WTC11 (cell line): Measurements from ENCODE around the gene CLIP3. TPM values are rescaled to one million over a fixed set of nuclear protein-coding genes. Genes with fewer than 3 reads are reported as not detected.

Experiments used
- ATAC-seq: fragments of 200-7000 bp; cut with Tn5 transposase; 2 replicates; pipeline ENCODE4 v1.10.0; 2021; ENCODE audit warnings: mild to moderate bottlenecking, moderate library complexity
- CTCF ChIA-PET: fragments of 300-600 bp; sonication (Branson Sonifier 250); formaldehyde crosslinking; loops from one replicate; lab custom pipeline; 2021; ENCODE audit warnings: antibody characterized with exemption; lab: Charles Lee
- POLR2A ChIA-PET: fragments of 350-600 bp; sonication (Branson Sonifier 250); formaldehyde crosslinking; loops from one replicate; lab custom pipeline; 2021; ENCODE audit warnings: antibody characterized with exemption; lab: Charles Lee
- DNase-seq: peaks from one replicate; pipeline ENCODE4 v3.0.0; 2021; ENCODE audit warnings: low spot score
- H3K27ac Mint-ChIP-seq: 2 replicates; pipeline ENCODE4 v1.8.0; 2021; ENCODE audit warnings: mixed read lengths
- H3K27me3 Mint-ChIP-seq: 2 replicates; pipeline ENCODE4 v1.8.0; 2021; ENCODE audit warnings: low read depth, mild to moderate bottlenecking, moderate library complexity, mixed read lengths
- H3K36me3 Mint-ChIP-seq: 2 replicates; pipeline ENCODE4 v1.8.0; 2021; ENCODE audit warnings: mixed read lengths
- H3K4me1 Mint-ChIP-seq: 2 replicates; pipeline ENCODE4 v1.8.0; 2022; ENCODE audit warnings: mixed read lengths
- H3K4me3 Mint-ChIP-seq: 2 replicates; pipeline ENCODE4 v1.8.0; 2021; ENCODE audit warnings: mild to moderate bottlenecking, moderate library complexity, mixed read lengths
- H3K9me3 Mint-ChIP-seq: 2 replicates; pipeline ENCODE4 v1.8.0; 2021; ENCODE audit warnings: mixed read lengths
- ARID4B ChIP-seq: sonication (generic); formaldehyde crosslinking; IDR thresholded peaks from 2 replicates; pipeline ENCODE4 v1.8.0; 2023; ENCODE audit warnings: missing genetic modification reagents, mild to moderate bottlenecking, borderline replicate concordance
- E2F1 ChIP-seq: sonication (generic); formaldehyde crosslinking; IDR thresholded peaks from 2 replicates; pipeline ENCODE4 v1.8.0; 2022; ENCODE audit warnings: mild to moderate bottlenecking, missing genetic modification reagents
- E2F5 ChIP-seq: sonication (generic); formaldehyde crosslinking; IDR thresholded peaks from 2 replicates; pipeline ENCODE4 v1.8.1; 2022; ENCODE audit warnings: mild to moderate bottlenecking, moderate library complexity, missing genetic modification reagents
- ELF4 ChIP-seq: sonication (generic); formaldehyde crosslinking; IDR thresholded peaks from 2 replicates; pipeline ENCODE4 v1.8.1; 2022; ENCODE audit warnings: low read depth, mild to moderate bottlenecking, moderate library complexity, missing genetic modification reagents
- ESRRA ChIP-seq: sonication (generic); formaldehyde crosslinking; IDR thresholded peaks from 2 replicates; pipeline ENCODE4 v1.8.1; 2022; ENCODE audit warnings: mild to moderate bottlenecking, missing genetic modification reagents, borderline replicate concordance
- FOXJ3 ChIP-seq: sonication (generic); formaldehyde crosslinking; IDR thresholded peaks from 2 replicates; pipeline ENCODE4 v1.9.0; 2021; ENCODE audit warnings: missing genetic modification reagents, mild to moderate bottlenecking, borderline replicate concordance
- FOXK1 ChIP-seq: sonication (generic); formaldehyde crosslinking; IDR thresholded peaks from 2 replicates; pipeline ENCODE4 v1.8.0; 2022; ENCODE audit warnings: mild to moderate bottlenecking, moderate library complexity, missing genetic modification reagents
- FOXP1 ChIP-seq: sonication (generic); formaldehyde crosslinking; IDR thresholded peaks from 2 replicates; pipeline ENCODE4 v1.8.0; 2022; ENCODE audit warnings: missing genetic modification reagents, mild to moderate bottlenecking, moderate library complexity, borderline replicate concordance
- FOXP4 ChIP-seq: sonication (generic); formaldehyde crosslinking; IDR thresholded peaks from 2 replicates; pipeline ENCODE4 v1.8.0; 2022; ENCODE audit warnings: mild to moderate bottlenecking, missing genetic modification reagents
- GABPB1 ChIP-seq: sonication (generic); formaldehyde crosslinking; IDR thresholded peaks from 2 replicates; pipeline ENCODE4 v1.8.1; 2023; ENCODE audit warnings: mild to moderate bottlenecking, missing genetic modification reagents
- HMGXB4 ChIP-seq: sonication (generic); formaldehyde crosslinking; IDR thresholded peaks from 2 replicates; pipeline ENCODE4 v1.8.1; 2023; ENCODE audit warnings: mild to moderate bottlenecking, moderate library complexity, missing genetic modification reagents
- JAZF1 ChIP-seq: fragments of 250-450 bp; sonication (Bioruptor Pico); IDR thresholded peaks from 2 replicates; pipeline ENCODE4 v1.9.0; 2021; ENCODE audit warnings: moderate library complexity, mild to moderate bottlenecking, inconsistent platforms
- MAX ChIP-seq: sonication (generic); formaldehyde crosslinking; IDR thresholded peaks from 2 replicates; pipeline ENCODE4 v1.8.0; 2022; ENCODE audit warnings: mild to moderate bottlenecking, missing genetic modification reagents
- NFYB ChIP-seq: sonication (generic); formaldehyde crosslinking; conservative IDR thresholded peaks from 2 replicates; pipeline ENCODE4 v1.8.0; 2022; ENCODE audit warnings: low read depth, missing genetic modification reagents
- NR2C2 ChIP-seq: sonication (generic); formaldehyde crosslinking; IDR thresholded peaks from 2 replicates; pipeline ENCODE4 v1.8.0; 2022; ENCODE audit warnings: mild to moderate bottlenecking, missing genetic modification reagents
- RELA ChIP-seq: sonication (generic); formaldehyde crosslinking; IDR thresholded peaks from 2 replicates; pipeline ENCODE4 v1.8.1; 2022; ENCODE audit warnings: missing genetic modification reagents, mild to moderate bottlenecking, borderline replicate concordance
- RORB ChIP-seq: fragments of 250-450 bp; sonication (Bioruptor Pico); IDR thresholded peaks from 2 replicates; pipeline ENCODE4 v1.9.0; 2021; ENCODE audit warnings: mild to moderate bottlenecking
- SMAD4 ChIP-seq: sonication (generic); formaldehyde crosslinking; IDR thresholded peaks from 2 replicates; pipeline ENCODE4 v1.8.0; 2022; ENCODE audit warnings: mild to moderate bottlenecking, missing genetic modification reagents
- SP1 ChIP-seq: sonication (generic); formaldehyde crosslinking; conservative IDR thresholded peaks from 2 replicates; pipeline ENCODE4 v1.8.1; 2022; ENCODE audit warnings: missing genetic modification reagents
- ZNF232 ChIP-seq: sonication (generic); formaldehyde crosslinking; IDR thresholded peaks from 2 replicates; pipeline ENCODE4 v1.8.0; 2022; ENCODE audit warnings: mild to moderate bottlenecking, missing genetic modification reagents
- ZNF317 ChIP-seq: sonication (generic); formaldehyde crosslinking; IDR thresholded peaks from 2 replicates; pipeline ENCODE4 v1.8.1; 2023; ENCODE audit warnings: low read depth, mild to moderate bottlenecking, moderate library complexity, missing genetic modification reagents, borderline replicate concordance
- ZNF416 ChIP-seq: fragments of 250-450 bp; sonication (Bioruptor Pico); IDR thresholded peaks from 2 replicates; pipeline ENCODE4 v1.9.0; 2021; ENCODE audit warnings: mild to moderate bottlenecking, inconsistent platforms
- ZNF512 ChIP-seq: sonication (generic); formaldehyde crosslinking; IDR thresholded peaks from 2 replicates; pipeline ENCODE4 v1.8.1; 2022; ENCODE audit warnings: missing genetic modification reagents, borderline replicate concordance
- total RNA-seq: library from RNA; stranded (reverse); gene quantifications from 3 replicates; pipeline ENCODE4 v1.2.3, GENCODE V29; 2021

Gene CLIP3
- total RNA-seq, 1 experiment from 2014 or later = 16.2 TPM

- Mint-ChIP-seq H3K4me3 (peak within 1 kb of the TSS; percentile 86), H3K36me3 (no peaks in the 10 kb centered on the region), H3K9me3 (no peaks in the 10 kb centered on the region), H3K4me1 (peaks cover 14% of the 10 kb centered on the region), H3K27me3 (peaks cover 3% of the 10 kb centered on the region), H3K27ac (peak within 1 kb of the TSS; percentile 94)
- ATAC-seq (peak; percentile 64), DNase-seq (peak; percentile 96)
- POLR2A ChIA-PET = interaction anchor here (1.0 to 1.3 kb wide), 2 partner anchors 13 to 19 kb away, joined by 3 to 8 read pairs; partner anchors contain the start of genes ALKBH6 and SYNE4
- CTCF ChIA-PET = interaction anchor here (0.8 to 2.6 kb wide), 13 partner anchors 12 to 113 kb away, joined by 3 to 11 read pairs (median 4); partner anchors contain the start of genes ALKBH6, SYNE4 and THAP8
- peak; percentile 98 for TF ChIP-seq SP1 (CRISPR knock-in tag)
- TF ChIP-seq ESRRA (CRISPR knock-in tag) = peak; percentile 88
- peak; percentile 10; the same call in 1 of the 2 replicates for TF ChIP-seq ZNF416 (CRISPR knock-in tag)
- peak; percentile 71 for TF ChIP-seq FOXP1 (CRISPR knock-in tag)
- TF ChIP-seq RELA (CRISPR knock-in tag) = peak; percentile 79; the same call in 1 of the 2 replicates
- TF ChIP-seq FOXK1 (CRISPR knock-in tag) = peak; percentile 39; the same call in 1 of the 2 replicates
- peak; percentile 50; the same call in 1 of the 2 replicates for TF ChIP-seq ZNF232
- peak; percentile 69 for TF ChIP-seq FOXP4 (CRISPR knock-in tag)
- TF ChIP-seq ZNF317 (CRISPR knock-in tag) = 0 out of 2 replicates have a peak, but pooled peaks have one; percentile 39
- TF ChIP-seq ARID4B (CRISPR knock-in tag) = peak; percentile 59; the same call in 1 of the 2 replicates
- TF ChIP-seq MAX (CRISPR knock-in tag) = peak; percentile 78
- no peak for TF ChIP-seq SMAD4 (CRISPR knock-in tag)
- no peak for TF ChIP-seq RORB (CRISPR knock-in tag)
- TF ChIP-seq GABPB1 = peak; percentile 83
- TF ChIP-seq NR2C2 (CRISPR knock-in tag) = peak; percentile 69; the same call in 1 of the 2 replicates
- TF ChIP-seq JAZF1 (CRISPR knock-in tag) = no peak
- TF ChIP-seq ZNF512 = no peak
- TF ChIP-seq NFYB = peak; percentile 87
- peak; percentile 87; the same call in 1 of the 2 replicates for TF ChIP-seq HMGXB4 (CRISPR knock-in tag)
- TF ChIP-seq E2F1 = no peak
- 0 out of 2 replicates have a peak, but pooled peaks have one; percentile 22 for TF ChIP-seq E2F5
- TF ChIP-seq ELF4 (CRISPR knock-in tag) = no peak
- no peak for TF ChIP-seq FOXJ3
Observed at GRCh38 chr19:35995048-35995993, 37.4 kb downstream of the CLIP3 start, which contains the start of gene SDHAF1. SDHAF1 (plus strand) TSS chr19:35995188; CDS start chr19:35995275, 87 bp downstream.
